Endothelial cell of umbilical vein (primary cell): ENCODE results near the gene JARID2. TPM values are rescaled to one million over a fixed set of nuclear protein-coding genes. Genes with fewer than 3 reads are reported as not detected.

Experiments
- BruUV-seq: library from RNA; stranded (reverse); fragments of 400-500 nt; replicated peaks from 2 replicates; lab custom pipeline; 2021; lab: Mats Ljungman, UMichigan
- CTCF ChIA-PET: fragments of 300-600, 350-600 bp; sonication (Branson Sonifier 250); formaldehyde crosslinking; loops from one replicate; lab custom pipeline; 2021; ENCODE audit warnings: antibody characterized with exemption, inconsistent platforms; lab: Charles Lee
- POLR2A ChIA-PET: fragments of 300-600, 350-600 bp; sonication (Branson Sonifier 250); formaldehyde crosslinking; loops from one replicate; lab custom pipeline; 2021; ENCODE audit warnings: antibody characterized with exemption, inconsistent platforms; lab: Charles Lee
- DNase-seq: peaks from one replicate; pipeline ENCODE4 v3.0.0-alpha.2; 2011; ENCODE audit warnings: low read depth, low spot score
- FAIRE-seq: peaks from 2 replicates; lab custom pipeline; 2011; peaks lifted over from hg19 to GRCh38; lab: Jason Lieb, UNC
- H2AFZ ChIP-seq: 2 replicates; pipeline ENCODE4 v1.6.0; 2012; ENCODE audit warnings: low read depth, low read length, control low read depth, inconsistent platforms
- H3K27ac ChIP-seq: 2 replicates; pipeline ENCODE4 v1.5.1; 2011; ENCODE audit warnings: low read depth, mild to moderate bottlenecking, control low read depth, low read length, moderate library complexity; ENCODE audit not compliant: insufficient read depth
- H3K27me3 ChIP-seq, 2 experiments: 2 replicates each; pipeline versions ENCODE4 v1.6.0 to v1.6.1; 2011; ENCODE audit warnings: low read length in 2 of 2, mixed read lengths in 1 of 2; ENCODE audit not compliant: control insufficient read depth in 2 of 2, insufficient read depth in 2 of 2
- H3K36me3 ChIP-seq, 2 experiments: 2 replicates in 1 of 2; 3 replicates in 1 of 2; pipeline ENCODE4 v1.5.1; 2011; ENCODE audit warnings: low read length in 2 of 2, mild to moderate bottlenecking in 1 of 2, moderate library complexity in 1 of 2; ENCODE audit not compliant: control insufficient read depth in 2 of 2, insufficient read depth in 2 of 2; ENCODE audit errors: extremely low read depth in 1 of 2
- H3K4me1 ChIP-seq: 3 replicates; pipeline ENCODE4 v1.5.1; 2011; ENCODE audit warnings: mild to moderate bottlenecking, low read length; ENCODE audit not compliant: control insufficient read depth, insufficient read depth; ENCODE audit errors: extremely low read depth
- H3K4me2 ChIP-seq: 2 replicates; pipeline ENCODE4 v1.6.1; 2011; ENCODE audit warnings: low read length, control low read depth, mixed read lengths; ENCODE audit not compliant: insufficient read depth
- H3K4me3 ChIP-seq, 3 experiments: fragments of 200-600 bp in 1 of 3; sonication (generic), shearing (Covaris generic) in 1 of 3; replicated peaks in 1 of 3; 2 replicates each; pipeline ENCODE4 v1.5.1; 2011 to 2016; ENCODE audit warnings: control low read depth in 3 of 3, low read length in 3 of 3, mild to moderate bottlenecking in 2 of 3, inconsistent platforms in 1 of 3, low read depth in 1 of 3, moderate library complexity in 1 of 3; ENCODE audit not compliant: insufficient read depth in 1 of 3
- H3K79me2 ChIP-seq: 2 replicates; pipeline ENCODE4 v1.6.0; 2012; ENCODE audit warnings: low read length, inconsistent platforms; ENCODE audit not compliant: control insufficient read depth, insufficient read depth
- H3K9ac ChIP-seq: replicated peaks from 2 replicates; pipeline ENCODE3; 2011; ENCODE audit warnings: low read length, control low read depth; ENCODE audit not compliant: insufficient read depth; ENCODE audit errors: extremely low read depth
- H3K9me1 ChIP-seq: replicated peaks from 3 replicates; pipeline ENCODE4 v1.6.0; 2011; ENCODE audit warnings: mild to moderate bottlenecking, low read length; ENCODE audit not compliant: control insufficient read depth, insufficient read depth; ENCODE audit errors: extremely low read depth
- H3K9me3 ChIP-seq: replicated peaks from 2 replicates; pipeline ENCODE4 v1.5.1; 2012; ENCODE audit warnings: low read length, inconsistent platforms; ENCODE audit not compliant: control insufficient read depth, insufficient read depth
- H4K20me1 ChIP-seq: replicated peaks from 2 replicates; pipeline ENCODE3; 2011; ENCODE audit warnings: mild to moderate bottlenecking, low read length; ENCODE audit not compliant: control insufficient read depth, insufficient read depth; ENCODE audit errors: extremely low read depth
- CTCF ChIP-seq, 2 donors: IDR thresholded peaks; 1 replicate in 1 of 2; 2 replicates in 1 of 2; pipeline ENCODE4 v1.5.1; 2011; ENCODE audit warnings: low read length in 2 of 2, mild to moderate bottlenecking in 2 of 2, moderate library complexity in 2 of 2, control low read depth in 1 of 2, inconsistent platforms in 1 of 2, low read depth in 1 of 2; ENCODE audit not compliant: insufficient read depth in 1 of 2; ENCODE audit errors: extremely low read depth in 1 of 2
- EZH2 ChIP-seq: IDR thresholded peaks from 2 replicates; pipeline ENCODE4 v1.6.1; 2012; ENCODE audit warnings: borderline replicate concordance, low read depth, mild to moderate bottlenecking, moderate library complexity, low read length, inconsistent platforms; ENCODE audit not compliant: severe bottlenecking
- FOS ChIP-seq: IDR thresholded peaks from 2 replicates; pipeline ENCODE4 v1.6.1; 2011; ENCODE audit warnings: mild to moderate bottlenecking, low read length, moderate library complexity, borderline replicate concordance; ENCODE audit not compliant: insufficient read depth
- GATA2 ChIP-seq: IDR thresholded peaks from 2 replicates; pipeline ENCODE4 v1.7.0; 2011; ENCODE audit warnings: low read depth, mild to moderate bottlenecking, moderate library complexity, mixed read lengths, low read length; ENCODE audit not compliant: insufficient read length, insufficient read depth
- JUN ChIP-seq: IDR thresholded peaks from 2 replicates; pipeline ENCODE4 v1.6.1; 2011; ENCODE audit warnings: borderline replicate concordance, low read depth; ENCODE audit not compliant: insufficient read length, insufficient read depth
- MAX ChIP-seq: IDR thresholded peaks from 2 replicates; pipeline ENCODE4 v1.6.1; 2011; ENCODE audit not compliant: insufficient read depth, insufficient read length
- MYC ChIP-seq: IDR thresholded peaks from one replicate; pipeline ENCODE4 v1.6.1; 2011; ENCODE audit warnings: mild to moderate bottlenecking, low read depth, low read length
- POLR2A ChIP-seq: IDR thresholded peaks from 2 replicates; pipeline ENCODE4 v1.6.1; 2012; ENCODE audit warnings: low read depth, mild to moderate bottlenecking, control low read depth, low read length
- POLR2AphosphoS5 ChIP-seq: IDR thresholded peaks from 2 replicates; pipeline ENCODE4 v1.6.1; 2012; ENCODE audit warnings: low read depth, mild to moderate bottlenecking, control low read depth, low read length, moderate library complexity; ENCODE audit not compliant: insufficient read depth
- dilution Hi-C: fragments of 300-500 bp; cut with MboI; formaldehyde crosslinking; loops from one replicate; pipeline ENCODE4 v1.15.0; 2019; ENCODE audit warnings: low sequenced_read_pairs; ENCODE audit not compliant: extremely low pct_ligation_motif_present
- intact Hi-C: fragments of 100-400 bp; cut with micrococcal nuclease; formaldehyde crosslinking; loops from one replicate; pipeline ENCODE4 v1.10.0; 2022
- polyA plus RNA-seq, 4 experiments: library from polyadenylated mRNA; depleted of rRNA in 3 of 4; stranded (reverse) in 3 of 4; unstranded in 1 of 4; fragments of >200 nt; gene quantifications; 2 replicates each; pipeline versions ENCODE4 v1.2.1 to v1.2.3, GENCODE V29; 2011 to 2012; ENCODE audit warnings: missing spikeins in 1 of 4
- total RNA-seq: library from RNA; stranded (reverse); gene quantifications from 2 replicates; pipeline ENCODE4 v1.2.3, GENCODE V29; 2021

Gene JARID2
- total and polyA plus RNA-seq, 2 donors (not counting 3 experiments of a cell fraction or from before 2014, with no cell fraction given), result 2.9 to 10.6 TPM

- intact Hi-C loops, result no loop called here
- peaks cover 2 to 6% of the 10 kb centered on the region in 2 experiments for H3K36me3 ChIP-seq
- H3K9me3 ChIP-seq, result no peaks in the 10 kb centered on the region
- no peaks in the 10 kb centered on the region for H3K9me1 ChIP-seq
- no peaks in the 10 kb centered on the region for H3K4me1 ChIP-seq
- POLR2A ChIA-PET, result no interaction called here
- dilution Hi-C loops, result no loop called here
- no peaks in the 10 kb centered on the region for H4K20me1 ChIP-seq
- no peak for DNase-seq
- H2AFZ ChIP-seq, result no peak overlapping the region
- H3K79me2 ChIP-seq, result no peaks in the 10 kb centered on the region
- no peak for TF ChIP-seq CTCF (IDR thresholded peaks at IDR 0.05; ENCODE audit: extremely low read depth in 1 of 2, insufficient read depth in 1 of 2, low read depth in 1 of 2, low read length in 2 of 2)
- no peak for TF ChIP-seq MAX
- TF ChIP-seq POLR2A, result no peak
- TF ChIP-seq FOS, result no peak
- no peak for TF ChIP-seq POLR2AphosphoS5
- TF ChIP-seq EZH2, result no peak
- TF ChIP-seq GATA2, result no peak
- no peak for TF ChIP-seq MYC
- TF ChIP-seq JUN, result no peak
- no peak for FAIRE-seq
- H3K4me2 ChIP-seq, result no peak overlapping the region
- BruUV-seq, result no TSS peak
- no peak overlapping the region for H3K9ac ChIP-seq
- H3K4me3 ChIP-seq, result no peak overlapping the region
- CTCF ChIA-PET, result no interaction called here
- no peaks in the 10 kb centered on the region for H3K27me3 ChIP-seq
- H3K27ac ChIP-seq, result no peak overlapping the region
Observed at GRCh38 chr6:15496345-15497131, 250.7 kb downstream of the JARID2 start.
